ENCODE data around the gene TMEM94. TPM values are rescaled to one million over a fixed set of nuclear protein-coding genes. Genes with fewer than 3 reads are reported as not detected.
A peak's percentile ranks its signal among the peaks of the same experiment; 100 is the strongest.

TMEM94 gene
- total and polyA plus RNA-seq, 2 of the 13 experiments (the other 11 are each of a cell fraction or from before 2014, with no cell fraction given) = 32.6 to 134 TPM

DNA sequence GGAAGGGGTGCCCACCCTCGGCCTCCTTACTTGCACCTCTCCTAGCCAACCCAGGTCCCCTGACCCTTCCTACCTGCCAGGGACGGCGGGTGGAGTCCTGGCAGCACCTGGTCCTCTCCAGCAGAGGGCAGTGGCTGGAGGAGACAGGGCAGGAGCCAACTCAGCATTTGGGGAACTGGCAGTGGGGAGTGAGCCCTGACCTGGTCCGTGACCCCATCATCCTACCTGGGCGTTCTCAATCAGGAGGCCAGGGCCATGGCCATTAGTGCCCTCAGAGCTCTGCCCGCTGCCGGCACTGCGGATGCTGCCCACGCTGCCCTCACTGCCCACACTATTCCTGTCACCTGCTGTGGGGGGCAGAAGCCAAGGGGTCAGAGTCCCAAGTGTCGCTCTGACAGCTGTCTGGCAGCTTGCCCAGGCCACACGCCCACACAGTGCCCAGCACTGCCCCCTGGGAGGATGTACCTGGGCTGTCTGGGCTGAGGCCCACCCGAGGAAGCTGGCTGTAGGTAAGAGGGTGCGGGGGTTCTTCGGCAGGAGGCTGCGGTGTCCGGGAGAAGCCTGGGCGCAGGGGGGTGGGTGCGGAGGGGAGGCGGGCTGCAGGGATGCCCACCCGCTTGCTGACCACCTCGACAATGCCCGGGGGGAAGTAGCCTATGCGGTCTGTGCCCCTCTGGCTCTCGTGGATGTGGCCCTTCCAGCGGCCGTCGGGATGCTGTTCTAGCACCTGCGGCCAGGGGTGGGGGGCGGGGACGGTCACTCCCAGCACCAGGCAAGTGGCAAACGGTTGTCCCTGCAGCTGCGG, 48.1 kb downstream of the TMEM94 start (continued):
- TF ChIP-seq TMF1 (CRISPR knock-in tag; IDR thresholded peaks at IDR 0.05; ENCODE audit: low read depth) (no peak), ZNF678 (CRISPR knock-in tag; IDR thresholded peaks at IDR 0.05) (no peak), YEATS2 (CRISPR knock-in tag; IDR thresholded peaks at IDR 0.05; ENCODE audit: borderline replicate concordance) (no peak), TOPORS (CRISPR knock-in tag; IDR thresholded peaks at IDR 0.05) (no peak), TCF12 (IDR thresholded peaks at IDR 0.05) (no peak), TCF12 (CRISPR knock-in tag; IDR thresholded peaks at IDR 0.05) (no peak), ZNF598 (CRISPR knock-in tag; IDR thresholded peaks at IDR 0.05; ENCODE audit: borderline replicate concordance) (no peak), SP5 (CRISPR knock-in tag; IDR thresholded peaks at IDR 0.05; ENCODE audit: borderline replicate concordance, low read depth) (peak; percentile 35; the same call in 1 of the 2 replicates), EED (CRISPR knock-in tag; IDR thresholded peaks at IDR 0.05) (no peak), ZNF773 (CRISPR knock-in tag; IDR thresholded peaks at IDR 0.05; ENCODE audit: borderline replicate concordance) (no peak), ARID2 (CRISPR knock-in tag; IDR thresholded peaks at IDR 0.05; ENCODE audit: borderline replicate concordance) (no peak), ZNF3 (CRISPR knock-in tag; IDR thresholded peaks at IDR 0.05) (no peak), ZNF737 (CRISPR knock-in tag; IDR thresholded peaks at IDR 0.05; ENCODE audit: borderline replicate concordance) (no peak), RFX3 (CRISPR knock-in tag; IDR thresholded peaks at IDR 0.05) (no peak), ZBTB21 (CRISPR knock-in tag; IDR thresholded peaks at IDR 0.05) (no peak), ZNF564 (CRISPR knock-in tag; IDR thresholded peaks at IDR 0.05) (no peak), KAT7 (CRISPR knock-in tag; IDR thresholded peaks at IDR 0.05; ENCODE audit: borderline replicate concordance) (no peak), RORA (CRISPR knock-in tag; IDR thresholded peaks at IDR 0.05) (no peak)
- TF ChIP-seq, protein P1, sequence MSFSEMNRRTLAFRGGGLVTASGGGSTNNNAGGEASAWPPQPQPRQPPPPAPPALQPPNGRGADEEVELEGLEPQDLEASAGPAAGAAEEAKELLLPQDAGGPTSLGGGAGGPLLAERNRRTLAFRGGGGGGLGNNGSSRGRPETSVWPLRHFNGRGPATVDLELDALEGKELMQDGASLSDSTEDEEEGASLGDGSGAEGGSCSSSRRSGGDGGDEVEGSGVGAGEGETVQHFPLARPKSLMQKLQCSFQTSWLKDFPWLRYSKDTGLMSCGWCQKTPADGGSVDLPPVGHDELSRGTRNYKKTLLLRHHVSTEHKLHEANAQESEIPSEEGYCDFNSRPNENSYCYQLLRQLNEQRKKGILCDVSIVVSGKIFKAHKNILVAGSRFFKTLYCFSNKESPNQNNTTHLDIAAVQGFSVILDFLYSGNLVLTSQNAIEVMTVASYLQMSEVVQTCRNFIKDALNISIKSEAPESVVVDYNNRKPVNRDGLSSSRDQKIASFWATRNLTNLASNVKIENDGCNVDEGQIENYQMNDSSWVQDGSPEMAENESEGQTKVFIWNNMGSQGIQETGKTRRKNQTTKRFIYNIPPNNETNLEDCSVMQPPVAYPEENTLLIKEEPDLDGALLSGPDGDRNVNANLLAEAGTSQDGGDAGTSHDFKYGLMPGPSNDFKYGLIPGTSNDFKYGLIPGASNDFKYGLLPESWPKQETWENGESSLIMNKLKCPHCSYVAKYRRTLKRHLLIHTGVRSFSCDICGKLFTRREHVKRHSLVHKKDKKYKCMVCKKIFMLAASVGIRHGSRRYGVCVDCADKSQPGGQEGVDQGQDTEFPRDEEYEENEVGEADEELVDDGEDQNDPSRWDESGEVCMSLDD (CRISPR knock-in tag; IDR thresholded peaks at IDR 0.05; ENCODE audit: borderline replicate concordance) = no peak
- TF ChIP-seq, protein P2, sequence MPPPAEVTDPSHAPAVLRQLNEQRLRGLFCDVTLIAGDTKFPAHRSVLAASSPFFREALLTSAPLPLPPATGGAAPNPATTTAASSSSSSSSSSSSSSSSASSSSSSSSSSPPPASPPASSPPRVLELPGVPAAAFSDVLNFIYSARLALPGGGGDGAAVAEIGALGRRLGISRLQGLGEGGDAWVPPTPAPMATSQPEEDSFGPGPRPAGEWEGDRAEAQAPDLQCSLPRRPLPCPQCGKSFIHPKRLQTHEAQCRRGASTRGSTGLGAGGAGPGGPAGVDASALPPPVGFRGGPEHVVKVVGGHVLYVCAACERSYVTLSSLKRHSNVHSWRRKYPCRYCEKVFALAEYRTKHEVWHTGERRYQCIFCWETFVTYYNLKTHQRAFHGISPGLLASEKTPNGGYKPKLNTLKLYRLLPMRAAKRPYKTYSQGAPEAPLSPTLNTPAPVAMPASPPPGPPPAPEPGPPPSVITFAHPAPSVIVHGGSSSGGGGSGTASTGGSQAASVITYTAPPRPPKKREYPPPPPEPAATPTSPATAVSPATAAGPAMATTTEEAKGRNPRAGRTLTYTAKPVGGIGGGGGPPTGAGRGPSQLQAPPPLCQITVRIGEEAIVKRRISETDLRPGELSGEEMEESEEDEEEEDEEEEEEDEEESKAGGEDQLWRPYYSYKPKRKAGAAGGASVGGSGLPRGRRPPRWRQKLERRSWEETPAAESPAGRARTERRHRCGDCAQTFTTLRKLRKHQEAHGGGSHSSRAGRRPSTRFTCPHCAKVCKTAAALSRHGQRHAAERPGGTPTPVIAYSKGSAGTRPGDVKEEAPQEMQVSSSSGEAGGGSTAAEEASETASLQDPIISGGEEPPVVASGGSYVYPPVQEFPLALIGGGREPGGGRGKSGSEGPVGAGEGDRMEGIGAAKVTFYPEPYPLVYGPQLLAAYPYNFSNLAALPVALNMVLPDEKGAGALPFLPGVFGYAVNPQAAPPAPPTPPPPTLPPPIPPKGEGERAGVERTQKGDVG (CRISPR knock-in tag; IDR thresholded peaks at IDR 0.05; ENCODE audit: borderline replicate concordance) = peak; percentile 71; the same call in 1 of the 2 replicates
- TF ChIP-seq, protein P3, sequence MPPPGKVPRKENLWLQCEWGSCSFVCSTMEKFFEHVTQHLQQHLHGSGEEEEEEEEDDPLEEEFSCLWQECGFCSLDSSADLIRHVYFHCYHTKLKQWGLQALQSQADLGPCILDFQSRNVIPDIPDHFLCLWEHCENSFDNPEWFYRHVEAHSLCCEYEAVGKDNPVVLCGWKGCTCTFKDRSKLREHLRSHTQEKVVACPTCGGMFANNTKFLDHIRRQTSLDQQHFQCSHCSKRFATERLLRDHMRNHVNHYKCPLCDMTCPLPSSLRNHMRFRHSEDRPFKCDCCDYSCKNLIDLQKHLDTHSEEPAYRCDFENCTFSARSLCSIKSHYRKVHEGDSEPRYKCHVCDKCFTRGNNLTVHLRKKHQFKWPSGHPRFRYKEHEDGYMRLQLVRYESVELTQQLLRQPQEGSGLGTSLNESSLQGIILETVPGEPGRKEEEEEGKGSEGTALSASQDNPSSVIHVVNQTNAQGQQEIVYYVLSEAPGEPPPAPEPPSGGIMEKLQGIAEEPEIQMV (CRISPR knock-in tag; IDR thresholded peaks at IDR 0.05; ENCODE audit: low read depth) = no peak
- TF ChIP-seq, protein P4, sequence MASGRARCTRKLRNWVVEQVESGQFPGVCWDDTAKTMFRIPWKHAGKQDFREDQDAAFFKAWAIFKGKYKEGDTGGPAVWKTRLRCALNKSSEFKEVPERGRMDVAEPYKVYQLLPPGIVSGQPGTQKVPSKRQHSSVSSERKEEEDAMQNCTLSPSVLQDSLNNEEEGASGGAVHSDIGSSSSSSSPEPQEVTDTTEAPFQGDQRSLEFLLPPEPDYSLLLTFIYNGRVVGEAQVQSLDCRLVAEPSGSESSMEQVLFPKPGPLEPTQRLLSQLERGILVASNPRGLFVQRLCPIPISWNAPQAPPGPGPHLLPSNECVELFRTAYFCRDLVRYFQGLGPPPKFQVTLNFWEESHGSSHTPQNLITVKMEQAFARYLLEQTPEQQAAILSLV (CRISPR knock-in tag; IDR thresholded peaks at IDR 0.05; ENCODE audit: borderline replicate concordance) = 0 out of 2 replicates have a peak, but pooled peaks have one; percentile 47

Data from HepG2 (cell line).